ENCODE measurements around the gene USP48. TPM values are rescaled to one million over a fixed set of nuclear protein-coding genes. Genes with fewer than 3 reads are reported as not detected.

USP48 gene
- total and polyA plus RNA-seq, 10 donors, result 17.5 to 105 (median 82.4) TPM

GRCh38 chr1:21672478-21673276, 110.3 kb downstream of the USP48 start:
- WGBS, 5 donors, result 78 to 87% (median 81%) methylated on average over 10 of the region's 10 CpGs
- intact Hi-C loops (cut with DNase I; ENCODE audit: low total_unique reads), result no loop called here
- Histone ChIP-seq H3K36me3 (peaks cover 0 to 12% (median 1%) of the 10 kb centered on the region in 6 donors), H3K4me3 (no peak overlapping the region), H3K27me3 (replicated peaks in 1 of 7) (peaks cover 0 to 31% (median 22%) of the 10 kb centered on the region in 7 donors), H3K9me3 (no peaks in the 10 kb centered on the region), H3K27ac (peak overlapping the region in 4 of 8 donors; percentile 1 to 48 (median 31)), H3K4me1 (peaks cover 9 to 54% (median 36%) of the 10 kb centered on the region in 6 donors)
- peak; percentile 55 for DNase-seq
- TF ChIP-seq POLR2A (IDR thresholded peaks at IDR 0.05) (no peak), POLR2AphosphoS5 (IDR thresholded peaks at IDR 0.05) (peak in 1 of 3 donors; percentile 49), CTCF (IDR thresholded peaks at IDR 0.05 in 8 of 11, conservative IDR thresholded peaks at IDR 0.05 in 3 of 11) (no peak)

- H3K27me3 ChIP-seq (replicated peaks in 1 of 7), result peaks cover 0 to 39% (median 28%) of the 10 kb centered on the region in 7 donors
These were observed 111.0 kb downstream of the USP48 start for GRCh38 chr1:21671915-21672314.

GRCh38 chr1:21670956-21671902, 111.7 kb downstream of the USP48 start:
- peak; percentile 42 for DNase-seq
- Histone ChIP-seq H3K4me3 (no peak overlapping the region), H3K36me3 (no peaks in the 10 kb centered on the region), H3K4me1 (peaks cover 9 to 55% (median 37%) of the 10 kb centered on the region in 6 donors), H3K27ac (no peak overlapping the region), H3K27me3 (replicated peaks in 1 of 7) (peaks cover 0 to 46% (median 34%) of the 10 kb centered on the region in 7 donors), H3K9me3 (no peaks in the 10 kb centered on the region)
- WGBS, 5 donors, result 73 to 82% (median 78%) methylated on average over 10 to 11 of the region's 11 CpGs
- TF ChIP-seq POLR2AphosphoS5 (IDR thresholded peaks at IDR 0.05) (no peak), CTCF (IDR thresholded peaks at IDR 0.05 in 8 of 11, conservative IDR thresholded peaks at IDR 0.05 in 3 of 11) (no peak), POLR2A (IDR thresholded peaks at IDR 0.05) (no peak)
- intact Hi-C loops (cut with DNase I; ENCODE audit: low total_unique reads), result no loop called here

More at GRCh38 chr1:21671915-21672314, 111.0 kb downstream of the USP48 start:
- intact Hi-C loops (cut with DNase I; ENCODE audit: low total_unique reads), result no loop called here
- no peak overlapping the region for H3K27ac ChIP-seq
- peaks cover 0 to 4% (median 0%) of the 10 kb centered on the region in 6 donors for H3K36me3 ChIP-seq
- no peak for TF ChIP-seq CTCF (IDR thresholded peaks at IDR 0.05 in 8 of 11, conservative IDR thresholded peaks at IDR 0.05 in 3 of 11)
- TF ChIP-seq POLR2AphosphoS5 (IDR thresholded peaks at IDR 0.05), result no peak
- no peak for TF ChIP-seq POLR2A (IDR thresholded peaks at IDR 0.05)
- 68 to 89% (median 73%) methylated on average over 6 of the region's 6 CpGs for WGBS, 5 donors
- H3K4me3 ChIP-seq, result no peak overlapping the region
- no peak for DNase-seq
- no peaks in the 10 kb centered on the region for H3K9me3 ChIP-seq
- H3K4me1 ChIP-seq, result peaks cover 9 to 55% (median 37%) of the 10 kb centered on the region in 6 donors

All from spleen (tissue), 11 donors.